ENCODE data around the gene PLCD3. TPM values are rescaled to one million over a fixed set of nuclear protein-coding genes. Genes with fewer than 3 reads are reported as not detected.

The PLCD3 gene
- total RNA-seq, 2 donors from 2014 or later: 2.7 to 5.9 TPM

- H3K27ac Mint-ChIP-seq: peak overlapping the region; percentile 100
- peaks cover 37 to 44% of the 10 kb centered on the region in 2 donors for H3K4me1 Mint-ChIP-seq (ENCODE audit: low read depth in 2 of 2)
- no peak for DNase-seq (ENCODE audit: low spot score)
Measured at GRCh38 chr17:45146166-45146565, 13.9 kb upstream of the PLCD3 start.

DNA sequence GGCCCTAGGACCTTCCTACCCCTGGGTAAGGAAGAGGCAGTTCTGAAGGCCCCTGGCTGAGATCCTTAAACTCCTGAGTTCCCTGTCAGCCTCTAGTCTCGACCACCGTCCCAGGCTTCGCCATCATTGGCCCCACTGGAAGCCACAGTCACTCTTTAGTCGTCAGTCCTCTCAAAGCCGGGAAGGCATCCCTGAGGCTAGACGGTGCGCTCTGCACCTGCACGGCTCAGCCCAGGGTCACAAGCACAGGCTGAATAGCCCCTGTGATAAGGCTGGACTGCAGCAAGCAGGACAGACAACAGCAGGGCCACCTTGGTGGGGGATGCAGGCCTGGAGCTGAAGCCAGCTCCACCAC is 12.7 kb upstream of the PLCD3 start:
- H3K27me3 Mint-ChIP-seq: no peaks in the 10 kb centered on the region
- peak overlapping the region; percentile 29 for H3K4me3 Mint-ChIP-seq
- H3K4me1 Mint-ChIP-seq (ENCODE audit: low read depth in 2 of 2): peaks cover 36 to 40% of the 10 kb centered on the region in 2 donors
- ATAC-seq: no peak
- no peak overlapping the region for H3K27ac Mint-ChIP-seq
- no peaks in the 10 kb centered on the region for H3K9me3 Mint-ChIP-seq
- DNase-seq (ENCODE audit: low spot score): no peak
- peaks cover 4% of the 10 kb centered on the region for H3K36me3 Mint-ChIP-seq

More at GRCh38 chr17:45146166-45146565, 13.9 kb upstream of the PLCD3 start:
- Mint-ChIP-seq H3K27me3 (no peaks in the 10 kb centered on the region), H3K9me3 (no peaks in the 10 kb centered on the region), H3K36me3 (peaks cover 4% of the 10 kb centered on the region), H3K4me3 (peak overlapping the region; percentile 97)
- no peak for ATAC-seq

- Mint-ChIP-seq H3K27ac (peak overlapping the region in 1 of 2 donors; percentile 67), H3K4me1 (ENCODE audit: low read depth in 2 of 2) (peaks cover 34 to 35% of the 10 kb centered on the region in 2 donors), H3K9me3 (no peaks in the 10 kb centered on the region), H3K27me3 (no peaks in the 10 kb centered on the region), H3K36me3 (peaks cover 4% of the 10 kb centered on the region), H3K4me3 (peak overlapping the region; percentile 41)
- peak; percentile 61 for DNase-seq (ENCODE audit: low spot score)
- no peak for ATAC-seq
Measured at GRCh38 chr17:45144199-45145034, 12.1 kb upstream of the PLCD3 start.

DNA sequence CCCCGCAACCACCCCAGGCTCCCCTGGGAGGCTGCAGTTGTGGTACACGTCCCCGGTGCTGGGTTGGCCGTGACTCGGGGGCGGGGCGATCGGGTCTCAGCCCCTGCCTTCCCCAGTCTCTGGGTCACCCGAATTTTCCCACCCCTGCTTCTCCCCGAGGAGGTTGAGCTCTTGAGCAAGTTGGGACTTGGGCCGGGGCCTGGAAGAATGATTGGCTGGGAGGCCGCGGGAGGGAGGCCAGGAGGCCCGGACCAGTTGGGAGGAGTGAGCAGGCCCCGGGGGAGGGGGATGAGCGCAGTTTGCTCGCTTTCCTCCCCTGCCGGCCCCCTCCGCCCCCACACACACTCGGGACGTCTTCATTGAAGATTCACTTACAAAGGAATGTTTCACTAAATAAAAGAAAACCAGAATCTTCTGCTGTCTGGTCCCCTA is 11.5 kb upstream of the PLCD3 start:
- ATAC-seq: no peak
- peak; percentile 64 for DNase-seq (ENCODE audit: low spot score)
- peak overlapping the region; percentile 41 for H3K4me3 Mint-ChIP-seq
- no peaks in the 10 kb centered on the region for H3K9me3 Mint-ChIP-seq
- H3K27ac Mint-ChIP-seq: peak overlapping the region in 1 of 2 donors; percentile 67
- peaks cover 4% of the 10 kb centered on the region for H3K36me3 Mint-ChIP-seq
- no peaks in the 10 kb centered on the region for H3K27me3 Mint-ChIP-seq
- peaks cover 29% of the 10 kb centered on the region in 2 donors for H3K4me1 Mint-ChIP-seq (ENCODE audit: low read depth in 2 of 2)

- ATAC-seq (no peak), DNase-seq (ENCODE audit: low spot score) (no peak)
- H3K36me3 Mint-ChIP-seq: peaks cover 4% of the 10 kb centered on the region
- no peaks in the 10 kb centered on the region for H3K9me3 Mint-ChIP-seq
- H3K4me3 Mint-ChIP-seq: no peak overlapping the region
- H3K27ac Mint-ChIP-seq: peak overlapping the region in 1 of 2 donors; percentile 67
- no peaks in the 10 kb centered on the region for H3K27me3 Mint-ChIP-seq
- H3K4me1 Mint-ChIP-seq (ENCODE audit: low read depth in 2 of 2): peaks cover 23 to 24% of the 10 kb centered on the region in 2 donors
Measured at GRCh38 chr17:45143094-45143670, 10.9 kb upstream of the PLCD3 start.

DNA sequence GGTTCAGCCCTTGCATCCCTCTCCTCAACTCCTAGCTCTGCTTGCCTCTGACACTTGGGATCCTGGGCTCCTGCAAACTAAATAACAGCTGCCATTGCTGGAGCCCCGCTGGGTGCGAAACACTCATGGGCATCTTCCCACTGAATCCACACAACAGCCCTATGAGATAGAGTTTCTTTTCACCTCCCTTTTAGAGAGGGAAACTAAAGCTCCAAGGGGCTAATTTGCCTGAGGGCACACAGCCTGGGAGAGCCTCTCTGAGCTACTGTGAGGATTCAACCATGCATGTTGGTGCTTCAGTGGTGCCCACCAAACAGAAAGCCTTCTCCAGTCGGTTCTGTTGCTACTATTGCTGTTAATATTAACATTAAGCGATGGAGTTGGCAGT is 7.2 kb upstream of the PLCD3 start:
- Mint-ChIP-seq H3K36me3 (no peaks in the 10 kb centered on the region), H3K9me3 (no peaks in the 10 kb centered on the region), H3K27me3 (no peaks in the 10 kb centered on the region), H3K4me1 (ENCODE audit: low read depth in 2 of 2) (peaks cover 10 to 22% of the 10 kb centered on the region in 2 donors), H3K4me3 (no peak overlapping the region), H3K27ac (no peak overlapping the region)
- DNase-seq (ENCODE audit: low spot score) (no peak), ATAC-seq (no peak)

DNA sequence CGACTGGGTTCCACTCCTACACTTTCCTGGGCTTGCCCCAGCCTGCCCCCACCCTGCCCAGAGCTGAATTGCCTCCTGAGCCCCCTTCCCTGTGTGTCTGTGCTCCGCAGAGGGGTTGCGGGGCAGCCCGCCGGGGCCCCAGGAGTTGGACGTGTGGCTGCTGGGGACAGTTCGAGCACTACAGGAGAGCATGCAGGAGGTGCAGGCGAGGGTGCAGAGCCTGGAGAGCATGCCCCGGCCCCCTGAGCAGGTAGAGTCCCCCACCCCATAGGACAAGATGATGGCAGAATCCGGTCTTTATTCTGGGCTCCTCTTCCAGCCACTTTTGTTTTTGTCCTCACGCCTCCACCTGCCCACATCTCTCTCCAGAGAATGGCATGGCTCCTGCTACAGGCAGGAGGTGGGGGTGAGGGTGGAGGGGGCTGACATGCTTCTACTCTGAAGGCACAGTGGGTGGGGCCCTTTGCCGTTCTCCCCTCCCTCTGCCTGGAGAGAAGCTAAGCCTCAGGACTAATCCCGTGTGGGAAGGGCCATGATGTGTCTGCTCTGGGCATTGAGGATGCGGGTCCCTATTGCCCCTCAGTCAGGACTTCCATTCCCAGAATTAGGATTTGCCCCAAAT is 6.7 kb upstream of the PLCD3 start:
- H3K27ac Mint-ChIP-seq: no peak overlapping the region
- no peaks in the 10 kb centered on the region for H3K36me3 Mint-ChIP-seq
- no peaks in the 10 kb centered on the region for H3K27me3 Mint-ChIP-seq
- no peaks in the 10 kb centered on the region for H3K9me3 Mint-ChIP-seq
- peaks cover 10 to 22% of the 10 kb centered on the region in 2 donors for H3K4me1 Mint-ChIP-seq (ENCODE audit: low read depth in 2 of 2)
- no peak for ATAC-seq
- no peak for DNase-seq (ENCODE audit: low spot score)
- H3K4me3 Mint-ChIP-seq: no peak overlapping the region

GRCh38 chr17:45137561-45138305 is 5.4 kb upstream of the PLCD3 start:
- Mint-ChIP-seq H3K9me3 (no peaks in the 10 kb centered on the region), H3K4me3 (no peak overlapping the region), H3K4me1 (ENCODE audit: low read depth in 2 of 2) (peaks cover 12 to 26% of the 10 kb centered on the region in 2 donors), H3K27ac (no peak overlapping the region), H3K36me3 (no peaks in the 10 kb centered on the region), H3K27me3 (no peaks in the 10 kb centered on the region)
- no peak for ATAC-seq
- no peak for DNase-seq (ENCODE audit: low spot score)

GRCh38 chr17:45136846-45137560 is 4.7 kb upstream of the PLCD3 start:
- peaks cover 12 to 26% of the 10 kb centered on the region in 2 donors for H3K4me1 Mint-ChIP-seq (ENCODE audit: low read depth in 2 of 2)
- DNase-seq (ENCODE audit: low spot score): no peak
- no peaks in the 10 kb centered on the region for H3K27me3 Mint-ChIP-seq
- no peak overlapping the region for H3K27ac Mint-ChIP-seq
- H3K4me3 Mint-ChIP-seq: no peak overlapping the region
- H3K36me3 Mint-ChIP-seq: no peaks in the 10 kb centered on the region
- no peak for ATAC-seq
- no peaks in the 10 kb centered on the region for H3K9me3 Mint-ChIP-seq

DNA sequence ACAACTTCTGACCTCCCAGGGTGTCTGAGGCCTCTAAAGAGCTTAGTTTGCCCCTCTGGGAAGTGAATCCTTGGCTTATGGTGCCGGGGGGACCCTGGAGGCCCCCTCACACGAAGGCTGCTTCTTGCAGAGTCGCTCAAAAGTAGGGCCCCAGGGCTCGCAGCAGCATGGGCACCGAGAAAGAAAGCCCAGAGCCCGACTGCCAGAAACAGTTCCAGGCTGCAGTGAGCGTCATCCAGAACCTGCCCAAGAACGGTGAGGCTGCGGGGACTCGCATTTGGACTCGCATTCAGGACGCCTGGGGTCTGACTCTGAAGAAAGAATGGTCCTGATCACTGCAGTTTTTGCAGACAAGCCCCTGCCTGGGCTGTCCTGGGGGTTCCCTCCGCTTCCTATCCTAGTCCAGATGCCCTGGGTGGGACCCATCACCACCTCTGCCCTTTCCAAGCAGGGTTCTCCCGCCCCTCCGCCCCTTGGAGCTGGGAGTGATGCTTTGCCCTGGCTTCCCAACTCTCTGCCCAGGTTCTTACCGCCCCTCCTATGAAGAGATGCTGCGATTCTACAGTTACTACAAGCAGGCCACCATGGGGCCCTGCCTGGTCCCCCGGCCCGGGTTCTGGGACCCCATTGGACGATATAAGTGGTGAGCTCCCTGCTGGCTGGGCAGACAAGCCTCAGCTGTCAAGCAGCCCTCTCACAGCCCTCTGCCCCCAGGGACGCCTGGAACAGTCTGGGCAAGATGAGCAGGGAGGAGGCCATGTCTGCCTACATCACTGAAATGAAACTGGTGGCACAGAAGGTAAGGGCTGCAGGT is 3.9 kb upstream of the PLCD3 start:
- H3K4me1 Mint-ChIP-seq (ENCODE audit: low read depth in 2 of 2): peaks cover 12 to 23% of the 10 kb centered on the region in 2 donors
- no peaks in the 10 kb centered on the region for H3K9me3 Mint-ChIP-seq
- no peaks in the 10 kb centered on the region for H3K36me3 Mint-ChIP-seq
- ATAC-seq (no peak), DNase-seq (ENCODE audit: low spot score) (no peak)
- peak overlapping the region; percentile 30 to 78 for H3K27ac Mint-ChIP-seq
- peak overlapping the region; percentile 86 for H3K4me3 Mint-ChIP-seq
- peaks cover 0 to 2% of the 10 kb centered on the region in 2 donors for H3K27me3 Mint-ChIP-seq

GRCh38 chr17:45135192-45135977 is 3.1 kb upstream of the PLCD3 start, which contains the start of gene ACBD4:
ACBD4 (plus strand) TSS chr17:45135687; CDS start chr17:45136145, 458 bp downstream.
- no peaks in the 10 kb centered on the region for H3K36me3 Mint-ChIP-seq

More at GRCh38 chr17:45135192-45135977, 3.1 kb upstream of the PLCD3 start, which contains the start of gene ACBD4:
- no peaks in the 10 kb centered on the region for H3K9me3 Mint-ChIP-seq
- peak; percentile 96 for DNase-seq (ENCODE audit: low spot score)
- H3K4me1 Mint-ChIP-seq (ENCODE audit: low read depth in 2 of 2): peaks cover 12 to 19% of the 10 kb centered on the region in 2 donors
- peak; percentile 93 to 94 for ATAC-seq
- H3K4me3 Mint-ChIP-seq: peak within 1 kb of the TSS; percentile 86
- H3K27me3 Mint-ChIP-seq: peaks cover 0 to 8% of the 10 kb centered on the region in 2 donors
- H3K27ac Mint-ChIP-seq: peak within 1 kb of the TSS; percentile 30 to 78

Data from natural killer cell treated with Interleukin-12 subunit alpha and Interleukin-12 subunit beta and Interleukin-15 and Interleukin-18, amount 100 ng/mL, for 72 hours (primary cell).